ENCODE measurements around the gene CD2AP. TPM values are rescaled to one million over a fixed set of nuclear protein-coding genes. Genes with fewer than 3 reads are reported as not detected.

The CD2AP gene
- total and polyA plus RNA-seq, 2 of the 8 experiments (the other 6 are each of a cell fraction or from before 2014, with no cell fraction given) = 8.6 to 75.6 TPM

DNA sequence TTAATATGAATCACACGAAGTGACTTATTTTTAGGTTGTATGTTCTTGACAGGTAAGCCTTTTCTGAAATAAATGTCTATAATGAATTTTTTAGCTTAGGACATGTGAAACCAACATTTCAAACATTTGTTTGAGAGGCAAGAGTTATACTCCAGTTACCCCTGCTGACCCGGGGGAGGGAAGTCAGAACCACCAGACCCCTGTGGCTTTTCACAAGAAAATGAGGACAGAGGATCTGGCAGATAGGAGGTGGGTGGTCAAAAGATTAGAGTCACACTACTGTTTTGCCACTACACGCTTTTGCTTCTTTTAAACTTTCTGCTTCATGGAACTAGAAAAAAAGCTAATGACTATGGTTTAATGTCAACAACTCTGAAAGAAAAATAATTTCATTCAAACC lies 193.3 kb downstream of the CD2AP start:
- Histone ChIP-seq H3K79me1 (ENCODE audit: low read depth, low read length) (no peaks in the 10 kb centered on the region), H3K27me3 (replicated peaks in 1 of 4; ENCODE audit: control insufficient read depth in 3 of 4, extremely low read depth in 1 of 4, insufficient read depth in 3 of 4, low read length in 3 of 4) (no peaks in the 10 kb centered on the region), H3K23ac (ENCODE audit: insufficient read length) (no peak overlapping the region), H3K36me3 (ENCODE audit: control insufficient read depth in 2 of 4, insufficient read depth in 4 of 4, low read length in 3 of 4) (no peaks in the 10 kb centered on the region), H2BK12ac (ENCODE audit: low read depth, low read length) (no peak overlapping the region), H2AK5ac (ENCODE audit: low read depth, low read length) (no peak overlapping the region), H2BK120ac (replicated peaks; ENCODE audit: low read depth, low read length) (no peak overlapping the region), H2BK15ac (ENCODE audit: low read length) (no peak overlapping the region), H2BK20ac (ENCODE audit: low read length) (no peak overlapping the region), H4K8ac (ENCODE audit: extremely low read depth, insufficient read depth, low read length) (no peak overlapping the region), H3K4me1 (replicated peaks in 1 of 4; ENCODE audit: control insufficient read depth in 3 of 4, insufficient read depth in 4 of 4, low read length in 3 of 4) (peaks cover 0 to 9% (median 3%) of the 10 kb centered on the region in 4 experiments; a peak in 5 of 7 replicates), H3K27ac (ENCODE audit: low read depth, low read length) (no peak overlapping the region), H3K56ac (replicated peaks; ENCODE audit: insufficient read length, low read depth, low read length) (no peak overlapping the region), H3K18ac (ENCODE audit: extremely low read depth, low read length) (no peak overlapping the region), H4K5ac (ENCODE audit: insufficient read length, low read depth, low read length) (no peak overlapping the region), H3K4ac (replicated peaks; ENCODE audit: insufficient read length, low read depth, low read length) (no peak overlapping the region), H2AFZ (ENCODE audit: low read length) (no peak overlapping the region), H3K4me3 (ENCODE audit: extremely low read depth in 1 of 4, insufficient read depth in 2 of 4, low read depth in 3 of 4, low read length in 4 of 4) (no peak overlapping the region), H3K4me2 (ENCODE audit: insufficient read depth in 1 of 2, low read depth in 2 of 2, low read length in 2 of 2) (no peak overlapping the region), H4K91ac (replicated peaks; ENCODE audit: insufficient read length, low read length) (no peak overlapping the region), H3K9ac (replicated peaks in 1 of 4; ENCODE audit: extremely low read depth in 1 of 4, low read depth in 3 of 4, low read length in 3 of 4) (no peak overlapping the region), H3K14ac (ENCODE audit: insufficient read length) (no peak overlapping the region), H3K23me2 (ENCODE audit: low read depth, low read length) (no peaks in the 10 kb centered on the region; the same call in 1 of the 2 replicates), H2BK5ac (ENCODE audit: low read depth, low read length) (no peak overlapping the region), H4K20me1 (replicated peaks in 1 of 2; ENCODE audit: control insufficient read depth in 1 of 2, insufficient read depth in 2 of 2, low read length in 2 of 2) (no peaks in the 10 kb centered on the region), H3K79me2 (ENCODE audit: control insufficient read depth in 1 of 2, insufficient read depth in 2 of 2, low read length in 2 of 2) (no peaks in the 10 kb centered on the region), H3K9me3 (ENCODE audit: insufficient read depth in 2 of 2, low read depth in 1 of 2, low read length in 1 of 2) (no peaks in the 10 kb centered on the region)
- FAIRE-seq (no peak), DNase-seq (ENCODE audit: low read depth in 1 of 2, low spot score in 2 of 2) (no peak)
- 45% methylated on average over 3 of the region's 3 CpGs; no CpG with 5 or more reads in 1 of the 2 experiments for whole genome bisulfite sequencing, 2 experiments (ENCODE audit: extremely low coverage in 1 of 2, insufficient coverage in 1 of 2, insufficient read length in 1 of 2, insufficient replicate concordance in 2 of 2, low coverage in 1 of 2, low lambda C conversion rate in 2 of 2, missing lambda C conversion rate in 1 of 2)
- POLR2A ChIA-PET (ENCODE audit: partially characterized antibody) = no interaction called here
- TF ChIP-seq BCL11A (IDR thresholded peaks at IDR 0.05; ENCODE audit: low read depth in 2 of 2, low read length in 2 of 2) (no peak), HDAC6 (IDR thresholded peaks at IDR 0.05; ENCODE audit: low read depth, low read length) (no peak), ZNF274 (IDR thresholded peaks at IDR 0.05; ENCODE audit: borderline replicate concordance, extremely low read depth, low read length) (no peak), HDAC2 (IDR thresholded peaks at IDR 0.05; ENCODE audit: borderline replicate concordance in 1 of 2, low read depth in 2 of 2, low read length in 2 of 2) (no peak), RNF2 (IDR thresholded peaks at IDR 0.05; ENCODE audit: borderline replicate concordance, low read depth, low read length, missing control alignments, poor library complexity, severe bottlenecking) (no peak), POU5F1 (IDR thresholded peaks at IDR 0.05; ENCODE audit: low read depth, low read length) (no peak), EZH2 (IDR thresholded peaks at IDR 0.05; ENCODE audit: low read depth, low read length, severe bottlenecking) (no peak)
- CTCF ChIA-PET (ENCODE audit: partially characterized antibody) = no interaction called here
